Loucy (cell line): ENCODE results near the gene ZNF385C.

Experiments used
- CTCF ChIP-seq: fragments of 200-600 bp; sonication (generic); conservative IDR thresholded peaks from 2 replicates; pipeline ENCODE4 v1.5.1; 2014; ENCODE audit warnings: mild to moderate bottlenecking, antibody characterized with exemption, low read length
- EZH2phosphoT487 ChIP-seq: fragments of 200-600 bp; IDR thresholded peaks from 2 replicates; pipeline ENCODE4 v1.6.1; 2018; ENCODE audit warnings: antibody characterized with exemption, mild to moderate bottlenecking, moderate library complexity, borderline replicate concordance

DNA sequence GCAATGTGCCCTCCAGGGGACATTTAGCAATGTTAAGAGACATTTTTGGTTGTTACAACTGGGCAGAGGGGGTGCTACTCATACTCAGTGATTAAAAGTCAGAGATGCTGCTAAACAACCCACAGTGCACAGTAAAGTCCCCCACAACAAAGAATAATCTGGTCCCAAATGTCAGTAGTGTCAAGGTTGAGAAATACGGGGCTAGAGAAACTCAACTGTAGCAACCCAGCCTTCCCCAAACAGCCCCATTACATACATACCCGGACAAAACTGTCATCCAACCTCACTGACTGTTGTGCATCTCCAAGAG lies 101.5 kb downstream of the ZNF385C start:
- TF ChIP-seq CTCF (no peak), EZH2phosphoT487 (no peak)
